GM19395 (cell line): ENCODE measurements around the gene ZNF484.
"Not testable (repeated sequence)": the region's sequence is repeated elsewhere in the genome, so short reads cannot be mapped to it uniquely, and the experiment has no call there.

Source experiments
- ATAC-seq: cut with Tn5 transposase; IDR thresholded peaks from one replicate; pipeline ENCODE4 v1.9.1; 2021; ENCODE audit warnings: mild to moderate bottlenecking, moderate library complexity; ENCODE audit not compliant: unreplicated experiment

ZNF484 gene

GRCh38 chr9:92864152-92864551 lies 13.7 kb downstream of the ZNF484 start:
- no peak for ATAC-seq

- ATAC-seq = no peak
Observed at GRCh38 chr9:92860867-92861266, 17.0 kb downstream of the ZNF484 start.

GRCh38 chr9:92857236-92857635 lies 20.6 kb downstream of the ZNF484 start:
- no peak for ATAC-seq

- ATAC-seq = no peak
Observed at GRCh38 chr9:92853716-92854115, 24.1 kb downstream of the ZNF484 start.

GRCh38 chr9:92850898-92851297 lies 26.9 kb downstream of the ZNF484 start:
- ATAC-seq = no peak

DNA sequence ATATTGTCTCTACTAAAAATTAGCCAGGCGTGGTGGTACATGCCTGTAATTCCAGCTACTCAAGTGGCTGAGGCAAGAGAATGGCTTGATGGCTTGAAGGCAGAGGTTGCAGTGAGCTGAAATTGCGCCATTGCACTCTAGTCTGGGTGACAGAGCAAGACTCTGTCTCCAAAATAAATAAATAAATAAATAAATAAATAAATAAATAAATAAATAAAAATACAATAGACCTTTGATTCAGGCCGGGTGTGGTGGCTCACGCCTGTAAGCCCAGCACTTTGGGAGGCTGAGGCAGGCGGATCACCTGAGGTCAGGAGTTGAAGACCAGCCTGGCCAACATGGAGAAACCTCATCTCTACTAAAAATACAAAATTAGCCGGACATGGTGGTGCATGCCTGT lies 29.1 kb downstream of the ZNF484 start:
- not testable (repeated sequence) for ATAC-seq

GRCh38 chr9:92846662-92847145 lies 31.1 kb downstream of the ZNF484 start:
- no peak for ATAC-seq

DNA sequence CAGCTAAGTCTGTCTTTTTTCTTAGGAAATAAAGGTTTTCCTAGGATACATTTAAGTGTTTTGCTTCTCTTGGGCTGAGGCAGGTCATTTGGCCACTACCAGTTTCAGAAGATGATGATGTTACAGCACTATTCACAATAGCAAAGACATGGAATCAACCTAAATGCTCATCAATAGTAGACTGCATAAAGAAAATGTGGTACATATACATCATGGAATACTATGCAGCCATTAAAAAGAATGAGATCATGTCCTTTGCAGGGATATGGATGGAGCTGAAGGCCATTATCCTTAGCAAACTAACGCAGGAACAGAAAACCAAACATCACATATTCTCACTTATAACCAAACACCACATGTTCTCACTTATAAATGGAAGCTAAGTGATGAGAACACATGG lies 39.4 kb downstream of the ZNF484 start:
- not testable (repeated sequence) for ATAC-seq

DNA sequence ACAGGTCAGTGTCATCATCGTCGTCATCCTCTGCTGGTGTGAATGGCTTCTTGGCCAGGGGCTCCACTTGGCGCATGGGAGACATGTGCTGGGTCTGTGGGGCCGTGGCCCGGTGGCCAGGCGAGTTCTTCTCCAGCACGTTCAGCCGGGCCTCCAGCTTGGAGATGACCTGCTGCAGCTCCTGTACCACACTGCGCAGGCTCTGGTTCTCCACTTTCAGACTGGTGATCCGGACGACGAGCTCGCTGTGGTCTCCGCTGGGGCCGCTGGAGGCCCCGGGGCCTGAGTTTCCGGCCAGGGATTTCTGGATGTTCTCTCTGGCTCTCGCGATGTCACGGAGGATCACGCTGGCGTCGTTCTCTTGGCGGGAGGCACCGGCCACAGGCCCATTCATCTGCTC lies 40.6 kb downstream of the ZNF484 start:
- no peak for ATAC-seq

DNA sequence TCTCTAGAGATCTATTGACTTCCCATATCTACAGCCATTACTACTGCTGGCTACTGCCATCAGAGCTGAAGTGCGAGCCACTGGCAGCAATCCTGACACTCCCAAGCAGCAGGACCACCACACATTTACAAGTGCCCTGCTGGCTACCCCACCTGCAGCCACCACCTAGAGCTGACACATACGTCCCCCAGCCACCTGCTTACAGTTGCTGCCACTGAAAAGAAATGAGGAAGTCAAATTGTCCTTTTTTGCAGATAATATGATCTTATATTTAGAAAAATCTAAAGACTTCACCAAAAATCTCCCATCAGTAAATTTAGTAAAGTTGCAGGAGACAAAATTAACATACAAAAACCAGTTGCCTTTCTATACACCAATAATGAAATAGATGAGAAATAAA lies 48.4 kb downstream of the ZNF484 start:
- no peak for ATAC-seq

GRCh38 chr9:92825065-92825464 lies 52.8 kb downstream of the ZNF484 start:
- ATAC-seq = not testable (repeated sequence)

DNA sequence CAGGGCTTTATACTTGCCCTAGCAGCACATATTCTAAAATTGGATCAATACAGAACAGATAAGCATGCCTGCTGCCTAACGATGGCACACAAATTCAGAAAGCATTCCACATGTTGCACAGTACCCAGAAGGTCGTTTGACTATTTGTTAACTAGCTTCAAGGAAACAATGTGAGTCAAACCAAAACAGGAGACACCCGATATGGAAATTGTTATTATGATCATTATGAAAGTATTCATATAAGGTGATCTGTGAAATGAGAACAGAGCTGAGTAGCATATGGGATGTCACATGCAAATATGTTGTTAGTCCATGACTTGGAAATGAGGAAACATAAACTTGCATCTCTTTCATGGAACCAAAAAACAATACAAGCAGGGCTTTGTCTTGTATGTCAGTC lies 56.9 kb downstream of the ZNF484 start:
- ATAC-seq = no peak

GRCh38 chr9:92819898-92820297 lies 57.9 kb downstream of the ZNF484 start:
- not testable (repeated sequence) for ATAC-seq

DNA sequence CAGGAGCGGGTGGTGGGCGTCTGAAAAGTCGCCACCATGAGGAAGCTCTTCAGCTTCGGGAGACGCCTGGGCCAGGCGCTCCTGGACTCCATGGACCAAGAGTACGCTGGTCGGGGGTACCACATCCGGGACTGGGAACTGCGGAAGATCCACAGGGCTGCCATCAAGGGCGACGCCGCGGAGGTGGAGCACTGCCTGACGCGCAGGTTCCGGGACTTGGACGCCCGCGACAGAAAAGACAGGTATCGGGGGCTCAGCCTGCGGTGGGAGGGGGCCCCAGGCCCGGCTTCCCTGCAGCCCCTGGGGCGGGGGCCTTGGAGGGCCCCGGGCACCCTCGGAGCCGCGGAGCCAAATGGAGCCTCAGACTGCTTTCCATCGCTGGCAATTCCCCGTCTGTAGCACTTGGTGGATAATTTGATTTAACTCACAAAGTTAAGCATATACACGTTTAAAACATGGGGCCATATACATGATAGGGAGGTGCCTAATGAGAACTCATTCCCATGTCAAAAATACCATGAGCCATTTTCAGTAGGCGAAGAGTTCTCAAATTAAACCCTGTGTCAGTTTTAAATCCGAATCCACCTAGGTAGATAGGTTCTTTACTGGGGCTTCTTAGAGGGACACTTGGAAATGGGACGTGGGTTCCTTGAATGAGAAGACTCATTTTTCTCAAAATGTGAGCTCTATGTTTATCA lies 68.1 kb downstream of the ZNF484 start:
- ATAC-seq = not testable (repeated sequence)

DNA sequence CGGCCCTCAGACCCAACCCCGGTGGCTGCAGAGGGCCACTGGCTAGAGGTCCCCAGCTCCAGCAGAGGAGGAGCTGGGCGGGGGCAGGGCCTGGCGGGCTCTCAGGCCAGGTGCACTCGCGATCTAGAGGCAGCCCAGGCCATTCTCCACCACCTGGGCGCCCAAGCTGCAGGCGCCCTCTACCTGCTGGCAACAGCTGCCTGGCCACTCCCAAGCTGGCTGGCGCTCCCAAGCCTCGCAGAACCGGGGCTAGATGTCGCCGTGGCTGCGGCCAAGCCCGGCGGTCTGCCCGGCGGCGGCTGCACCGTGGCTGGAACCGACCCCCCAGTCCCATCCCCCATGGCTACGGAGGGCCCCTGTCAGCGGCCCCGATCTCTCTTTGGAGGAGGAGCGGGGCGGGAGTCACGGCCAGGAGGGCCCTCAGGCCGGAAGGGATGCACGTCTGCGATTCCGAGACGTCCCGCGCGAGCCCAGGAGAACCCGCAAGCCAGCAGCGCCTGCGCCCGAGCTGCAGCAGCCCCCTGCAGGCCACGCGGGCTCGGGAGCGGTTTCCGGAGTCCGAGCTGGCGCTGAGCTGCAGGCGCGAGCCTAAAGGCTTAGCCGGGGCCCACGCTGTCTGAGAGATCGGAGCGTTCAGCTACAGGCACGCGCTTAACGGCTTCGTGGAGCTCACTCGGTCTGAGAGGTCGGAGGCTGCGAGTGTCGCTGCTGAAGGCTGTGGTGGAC lies 68.9 kb downstream of the ZNF484 start:
- no peak for ATAC-seq

- no peak for ATAC-seq
Observed at GRCh38 chr9:92807757-92808725, 69.8 kb downstream of the ZNF484 start.

- no peak for ATAC-seq
Observed at GRCh38 chr9:92807031-92807756, 70.6 kb downstream of the ZNF484 start.

GRCh38 chr9:92804727-92805126 lies 73.1 kb downstream of the ZNF484 start:
- no peak for ATAC-seq

GRCh38 chr9:92798358-92798757 lies 79.5 kb downstream of the ZNF484 start:
- no peak for ATAC-seq

GRCh38 chr9:92796337-92796804 lies 81.5 kb downstream of the ZNF484 start:
- not testable (repeated sequence) for ATAC-seq
